Measurements from ENCODE around the gene TMC8.

GRCh38 chr17:78109489-78109761 lies 21.1 kb upstream of the TMC8 start:
- TF ChIP-seq POLR2A (IDR thresholded peaks at IDR 0.05) (no peak), EP300 (IDR thresholded peaks at IDR 0.05) (no peak), POLR2AphosphoS5 (IDR thresholded peaks at IDR 0.05) (no peak)

All from stomach (tissue), 4 donors.